ENCODE results near the gene DOCK4.

DOCK4 gene

GRCh38 chr7:112061051-112061450 lies 145.1 kb downstream of the DOCK4 start:
- TF ChIP-seq CTCF (IDR thresholded peaks at IDR 0.05; ENCODE audit: low read depth, low read length), result no peak
- no peak overlapping the region for H3K4me3 ChIP-seq (ENCODE audit: low read depth, low read length)

- TF ChIP-seq CTCF (IDR thresholded peaks at IDR 0.05; ENCODE audit: low read depth, low read length), result no peak
- no peak overlapping the region for H3K4me3 ChIP-seq (ENCODE audit: low read depth, low read length)
Observed at GRCh38 chr7:112060625-112061024, 145.6 kb downstream of the DOCK4 start.

GRCh38 chr7:112059675-112060074 lies 146.5 kb downstream of the DOCK4 start:
- no peak for TF ChIP-seq CTCF (IDR thresholded peaks at IDR 0.05; ENCODE audit: low read depth, low read length)
- no peak overlapping the region for H3K4me3 ChIP-seq (ENCODE audit: low read depth, low read length)

GRCh38 chr7:112058686-112059085 lies 147.5 kb downstream of the DOCK4 start:
- no peak overlapping the region for H3K4me3 ChIP-seq (ENCODE audit: low read depth, low read length)
- TF ChIP-seq CTCF (IDR thresholded peaks at IDR 0.05; ENCODE audit: low read depth, low read length), result no peak

- H3K4me3 ChIP-seq (ENCODE audit: low read depth, low read length), result no peak overlapping the region
- no peak for TF ChIP-seq CTCF (IDR thresholded peaks at IDR 0.05; ENCODE audit: low read depth, low read length)
Observed at GRCh38 chr7:112056409-112056808, 149.8 kb downstream of the DOCK4 start.

- TF ChIP-seq CTCF (IDR thresholded peaks at IDR 0.05; ENCODE audit: low read depth, low read length), result no peak
- no peak overlapping the region for H3K4me3 ChIP-seq (ENCODE audit: low read depth, low read length)
Observed at GRCh38 chr7:112053737-112054069, 152.5 kb downstream of the DOCK4 start.

GRCh38 chr7:112052993-112053736 lies 153.0 kb downstream of the DOCK4 start:
- no peak overlapping the region for H3K4me3 ChIP-seq (ENCODE audit: low read depth, low read length)
- no peak for TF ChIP-seq CTCF (IDR thresholded peaks at IDR 0.05; ENCODE audit: low read depth, low read length)

Measured in WI38 (cell line).